GM06990 (cell line): ENCODE data around the gene ATF3.

ENCODE experiments used
- DNase-seq: peaks from one replicate; pipeline ENCODE4 v3.0.0-alpha.2; 2011; ENCODE audit not compliant: insufficient read length; ENCODE audit errors: extremely low read depth
- H3K27me3 ChIP-seq: replicated peaks from 2 replicates; pipeline ENCODE4 v1.6.0; 2011; ENCODE audit warnings: low read length; ENCODE audit not compliant: control insufficient read depth, insufficient read depth
- H3K36me3 ChIP-seq: 2 replicates; pipeline ENCODE4 v1.5.1; 2011; ENCODE audit warnings: low read length; ENCODE audit not compliant: control insufficient read depth, insufficient read depth
- H3K4me3 ChIP-seq: replicated peaks from 2 replicates; pipeline ENCODE4 v1.5.1; 2011; ENCODE audit warnings: low read depth, mild to moderate bottlenecking, control low read depth, low read length
- CTCF ChIP-seq: IDR thresholded peaks from 2 replicates; pipeline ENCODE4 v1.5.1; 2011; ENCODE audit warnings: low read length, control low read depth, mild to moderate bottlenecking, inconsistent platforms; ENCODE audit not compliant: insufficient read depth, poor library complexity, severe bottlenecking

Gene ATF3

GRCh38 chr1:212648431-212648830, 39.9 kb downstream of the ATF3 start:
- no peak for DNase-seq
- no peak for TF ChIP-seq CTCF
- Histone ChIP-seq H3K4me3 (no peak overlapping the region), H3K27me3 (no peaks in the 10 kb centered on the region), H3K36me3 (no peaks in the 10 kb centered on the region)

GRCh38 chr1:212649020-212649419, 40.5 kb downstream of the ATF3 start:
- DNase-seq, result no peak
- H3K36me3 ChIP-seq, result no peaks in the 10 kb centered on the region
- H3K27me3 ChIP-seq, result no peaks in the 10 kb centered on the region
- no peak for TF ChIP-seq CTCF
- H3K4me3 ChIP-seq, result no peak overlapping the region

- Histone ChIP-seq H3K36me3 (no peaks in the 10 kb centered on the region), H3K27me3 (no peaks in the 10 kb centered on the region), H3K4me3 (no peak overlapping the region)
- no peak for TF ChIP-seq CTCF
- DNase-seq, result no peak
Observed at GRCh38 chr1:212650228-212650627, 41.7 kb downstream of the ATF3 start.

GRCh38 chr1:212651521-212651920, 43.0 kb downstream of the ATF3 start:
- no peak for DNase-seq
- no peaks in the 10 kb centered on the region for H3K27me3 ChIP-seq
- H3K36me3 ChIP-seq, result no peaks in the 10 kb centered on the region
- TF ChIP-seq CTCF, result no peak
- H3K4me3 ChIP-seq, result no peak overlapping the region

- no peak for TF ChIP-seq CTCF
- no peaks in the 10 kb centered on the region for H3K36me3 ChIP-seq
Observed at GRCh38 chr1:212651977-212652376, 43.4 kb downstream of the ATF3 start.

GRCh38 chr1:212652609-212653008, 44.0 kb downstream of the ATF3 start:
- TF ChIP-seq CTCF, result no peak
- H3K36me3 ChIP-seq, result no peaks in the 10 kb centered on the region
- DNase-seq, result no peak

More at GRCh38 chr1:212651977-212652376, 43.4 kb downstream of the ATF3 start:
- no peak for DNase-seq
- Histone ChIP-seq H3K27me3 (no peaks in the 10 kb centered on the region), H3K4me3 (no peak overlapping the region)

More at GRCh38 chr1:212652609-212653008, 44.0 kb downstream of the ATF3 start:
- no peaks in the 10 kb centered on the region; the same call in 1 of the 2 replicates for H3K27me3 ChIP-seq
- H3K4me3 ChIP-seq, result no peak overlapping the region
